HCT116 (cell line): ENCODE results near the gene MALL. TPM values are rescaled to one million over a fixed set of nuclear protein-coding genes. Genes with fewer than 3 reads are reported as not detected.
A peak's percentile ranks its signal among the peaks of the same experiment; 100 is the strongest.
"Not testable (repeated sequence)": the region's sequence is repeated elsewhere in the genome, so short reads cannot be mapped to it uniquely, and the experiment has no call there.

Experiments
- ATAC-seq: fragments of 200-7000 bp; cut with Tn5 transposase; 2 replicates; pipeline ENCODE4 v1.9.1; 2020; ENCODE audit warnings: mild to moderate bottlenecking, moderate library complexity
- BruUV-seq: library from RNA; stranded (reverse); fragments of 400-500 nt; replicated peaks from 2 replicates; lab custom pipeline; 2021; lab: Mats Ljungman, UMichigan
- CTCF ChIA-PET: fragments of 300-600 bp; sonication (Branson Sonifier 250); formaldehyde crosslinking; loops from one replicate; lab custom pipeline; 2021; ENCODE audit warnings: antibody characterized with exemption; lab: Charles Lee
- POLR2A ChIA-PET: fragments of 300-600, 350-600 bp; sonication (Branson Sonifier 250); formaldehyde crosslinking; loops from one replicate; lab custom pipeline; 2021; ENCODE audit warnings: antibody characterized with exemption; lab: Charles Lee
- RAD21 ChIA-PET, 2 experiments: fragments of 300-600 bp; sonication (Branson Sonifier 250); formaldehyde crosslinking; loops; one replicate each; lab custom pipeline; 2023; ENCODE audit warnings: low total read pairs in 2 of 2; ENCODE audit not compliant: uncharacterized antibody in 2 of 2, unreplicated experiment in 2 of 2, low non-redundant PET in 1 of 2; lab: Charles Lee
- DNase-seq: peaks from one replicate; pipeline ENCODE4 v3.0.0-alpha.2; 2010; ENCODE audit warnings: low read depth, low spot score
- H2AFZ ChIP-seq: fragments of 200-600 bp; shearing (Covaris generic), sonication (generic); 2 replicates; pipeline ENCODE4 v1.6.1; 2017; ENCODE audit warnings: low read depth, mixed run types, mixed read lengths, antibody characterized with exemption, low read length; ENCODE audit not compliant: poor library complexity, severe bottlenecking
- H3K27ac ChIP-seq: 2 replicates; pipeline ENCODE4 v1.5.1; 2012; ENCODE audit warnings: low read depth, low read length
- H3K27me3 ChIP-seq: fragments of 200-600 bp; sonication (generic); 2 replicates; pipeline ENCODE4 v1.6.1; 2016; ENCODE audit warnings: mixed run types, low read length, mixed read lengths; ENCODE audit not compliant: insufficient read depth
- H3K36me3 ChIP-seq, 2 experiments: fragments of 200-500 bp in 1 of 2; fragments of 200-600 bp in 1 of 2; sonication (Bioruptor generic) in 1 of 2; sonication (generic) in 1 of 2; 2 replicates each; pipeline versions ENCODE4 v1.5.1 to v1.6.1; 2014 to 2016; ENCODE audit warnings: low read length in 2 of 2, inconsistent platforms in 1 of 2, mixed read lengths in 1 of 2, mixed run types in 1 of 2; ENCODE audit not compliant: insufficient read depth in 2 of 2, control insufficient read depth in 1 of 2
- H3K4me1 ChIP-seq, 2 experiments: fragments of 200-600 bp in 1 of 2; sonication (generic) in 1 of 2; 2 replicates each; pipeline versions ENCODE4 v1.5.1 to v1.6.1; 2012 to 2017; ENCODE audit warnings: low read length in 2 of 2, inconsistent platforms in 1 of 2, mild to moderate bottlenecking in 1 of 2, mixed read lengths in 1 of 2, mixed run types in 1 of 2, moderate library complexity in 1 of 2; ENCODE audit not compliant: insufficient read depth in 2 of 2, control insufficient read depth in 1 of 2
- H3K4me2 ChIP-seq: fragments of 200-600 bp; sonication (generic); 2 replicates; pipeline ENCODE4 v1.6.1; 2017; ENCODE audit warnings: mixed run types, low read length, mixed read lengths
- H3K4me3 ChIP-seq, 2 experiments: fragments of 200-600 bp in 1 of 2; sonication (generic) in 1 of 2; replicated peaks in 1 of 2; 2 replicates each; pipeline ENCODE4 v1.5.1; 2011 to 2016; ENCODE audit warnings: low read length in 2 of 2, control low read depth in 1 of 2, low read depth in 1 of 2, mild to moderate bottlenecking in 1 of 2, mixed read lengths in 1 of 2, mixed run types in 1 of 2
- H3K79me2 ChIP-seq: fragments of 200-600 bp; sonication (generic); 2 replicates; pipeline ENCODE4 v1.6.1; 2017; ENCODE audit warnings: mild to moderate bottlenecking, mixed run types, low read length, moderate library complexity, mixed read lengths; ENCODE audit not compliant: insufficient read depth
- H3K9ac ChIP-seq: fragments of 200-600 bp; sonication (generic); 2 replicates; pipeline ENCODE4 v1.6.1; 2016; ENCODE audit warnings: low read length, mixed read lengths
- H3K9me2 ChIP-seq: fragments of 200-600 bp; sonication (generic), shearing (Covaris generic); 2 replicates; pipeline ENCODE4 v1.6.1; 2017; ENCODE audit warnings: mixed run types, mild to moderate bottlenecking, moderate library complexity; ENCODE audit not compliant: insufficient read depth
- H3K9me3 ChIP-seq, 2 experiments: fragments of 200-500 bp in 1 of 2; fragments of 200-600 bp in 1 of 2; sonication (Bioruptor generic) in 1 of 2; sonication (generic) in 1 of 2; 2 replicates each; pipeline ENCODE4 v1.6.1; 2014 to 2017; ENCODE audit warnings: low read length in 2 of 2, mixed read lengths in 2 of 2, inconsistent platforms in 1 of 2, low read depth in 1 of 2, mild to moderate bottlenecking in 1 of 2, mixed run types in 1 of 2, moderate library complexity in 1 of 2; ENCODE audit not compliant: control insufficient read depth in 1 of 2, insufficient read depth in 1 of 2
- H4K20me1 ChIP-seq: fragments of 200-600 bp; sonication (generic), shearing (Covaris generic); 2 replicates; pipeline ENCODE4 v1.6.1; 2017; ENCODE audit warnings: mixed run types, mild to moderate bottlenecking, moderate library complexity; ENCODE audit not compliant: insufficient read depth
- intact Hi-C: fragments of 100-400 bp; cut with micrococcal nuclease; formaldehyde crosslinking; loops from 2 replicates; pipeline ENCODE4 v1.10.0; 2022
- total RNA-seq: library from RNA; stranded (reverse); gene quantifications from one replicate; pipeline ENCODE4 v1.2.1, GENCODE V29; 2021; ENCODE audit not compliant: unreplicated experiment

MALL gene
- total RNA-seq, 1 experiment from 2014 or later = 223 TPM

DNA sequence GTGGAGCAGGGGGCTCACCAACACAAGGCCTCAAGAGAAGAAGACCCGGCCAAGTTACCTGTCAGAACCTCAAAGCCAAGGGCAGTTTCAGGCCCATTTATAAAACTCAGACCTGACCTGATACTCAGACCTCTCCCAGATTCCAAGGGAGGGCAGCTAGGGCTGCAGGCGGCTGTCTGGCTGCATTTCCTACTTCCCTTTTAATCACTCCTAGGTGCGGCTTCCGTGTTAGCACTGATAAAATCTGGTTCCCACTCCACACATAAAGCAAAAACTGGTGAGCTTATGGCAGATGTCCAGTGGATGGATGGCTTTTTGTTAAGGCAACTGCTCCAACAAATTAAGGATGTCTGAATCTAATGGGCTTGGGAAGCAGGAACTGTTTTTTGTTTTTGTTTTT is 63.5 kb downstream of the MALL start:
- POLR2A ChIA-PET, intact Hi-C loops, H3K36me3 ChIP-seq, H4K20me1 ChIP-seq, H3K4me3 ChIP-seq, H3K9ac ChIP-seq, H3K4me2 ChIP-seq, BruUV-seq, DNase-seq, H3K4me1 ChIP-seq, H2AFZ ChIP-seq, H3K79me2 ChIP-seq, H3K27me3 ChIP-seq, H3K27ac ChIP-seq, H3K9me3 ChIP-seq, RAD21 ChIA-PET, CTCF ChIA-PET, ATAC-seq, H3K9me2 ChIP-seq: not testable (repeated sequence)

DNA sequence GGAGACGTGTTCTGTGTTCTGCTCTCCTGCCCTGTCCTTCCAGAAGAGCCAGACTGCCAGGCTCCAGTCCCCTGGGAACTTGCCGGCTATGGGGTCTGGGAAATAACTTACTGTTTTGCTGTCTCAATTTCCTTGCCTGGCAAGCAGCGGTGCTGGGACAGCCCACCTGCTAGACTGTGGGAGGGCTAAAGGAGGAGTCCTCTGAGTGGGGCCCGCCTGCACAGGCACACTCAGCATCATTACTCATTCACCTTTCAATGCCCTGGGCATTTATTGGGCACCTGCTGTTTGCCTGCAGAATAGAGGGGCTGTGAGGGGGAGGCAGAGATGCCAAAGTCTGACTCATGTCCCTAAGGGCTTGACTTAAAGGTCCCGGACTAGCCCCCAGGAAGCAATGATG is 65.4 kb downstream of the MALL start:
- ATAC-seq = peak; percentile 40; the same call in 1 of the 2 replicates
- RAD21 ChIA-PET, H3K27me3 ChIP-seq, H3K4me3 ChIP-seq, H3K36me3 ChIP-seq, DNase-seq, H2AFZ ChIP-seq, H3K9ac ChIP-seq, POLR2A ChIA-PET, intact Hi-C loops, H3K4me2 ChIP-seq, BruUV-seq, H3K9me3 ChIP-seq, H3K9me2 ChIP-seq, H3K27ac ChIP-seq, H4K20me1 ChIP-seq, H3K4me1 ChIP-seq, CTCF ChIA-PET, H3K79me2 ChIP-seq: not testable (repeated sequence)

DNA sequence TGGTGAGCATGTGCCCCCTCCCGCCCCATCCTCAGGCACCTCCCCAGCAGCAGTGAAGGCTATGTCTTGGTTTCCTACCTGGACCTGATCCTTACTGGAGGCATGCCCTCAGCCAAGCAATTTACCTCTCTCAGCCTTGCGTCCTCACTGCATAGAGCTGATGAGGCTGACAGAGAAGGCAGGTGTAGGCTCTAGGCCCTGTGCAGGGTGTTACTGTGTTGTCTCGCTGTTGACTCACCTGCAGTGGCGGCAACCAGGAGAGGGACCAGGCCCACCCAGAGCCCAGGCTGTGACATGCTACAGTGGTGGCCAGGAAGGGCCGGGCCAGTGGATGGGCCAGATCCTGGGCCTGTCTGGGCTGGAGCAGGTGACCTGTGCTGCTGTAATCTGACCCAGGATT is 65.9 kb downstream of the MALL start:
- H3K36me3 ChIP-seq, H3K4me3 ChIP-seq, H3K4me2 ChIP-seq, BruUV-seq, H3K4me1 ChIP-seq, H3K27me3 ChIP-seq, H3K79me2 ChIP-seq, RAD21 ChIA-PET, POLR2A ChIA-PET, H3K27ac ChIP-seq, H3K9ac ChIP-seq, H2AFZ ChIP-seq, DNase-seq, H3K9me3 ChIP-seq, H3K9me2 ChIP-seq, H4K20me1 ChIP-seq, intact Hi-C loops, CTCF ChIA-PET: not testable (repeated sequence)
- 0 out of 2 replicates have a peak, but pooled peaks have one; percentile 14 for ATAC-seq

GRCh38 chr2:110048255-110049197 is 67.1 kb downstream of the MALL start:
- H3K27me3 ChIP-seq, H3K9me3 ChIP-seq, H3K4me3 ChIP-seq, CTCF ChIA-PET, DNase-seq, intact Hi-C loops, H2AFZ ChIP-seq, H3K9me2 ChIP-seq, H3K9ac ChIP-seq, RAD21 ChIA-PET, H3K4me2 ChIP-seq, POLR2A ChIA-PET, H3K79me2 ChIP-seq, H4K20me1 ChIP-seq, H3K27ac ChIP-seq, BruUV-seq, H3K4me1 ChIP-seq, H3K36me3 ChIP-seq: not testable (repeated sequence)
- ATAC-seq = 0 out of 2 replicates have a peak, but pooled peaks have one; percentile 24
